ENCODE data around the gene ACOT11. TPM values are rescaled to one million over a fixed set of nuclear protein-coding genes. Genes with fewer than 3 reads are reported as not detected.

Gene ACOT11
- total and polyA plus RNA-seq, 8 donors: 5.5 to 87.0 (median 19.6) TPM

DNA sequence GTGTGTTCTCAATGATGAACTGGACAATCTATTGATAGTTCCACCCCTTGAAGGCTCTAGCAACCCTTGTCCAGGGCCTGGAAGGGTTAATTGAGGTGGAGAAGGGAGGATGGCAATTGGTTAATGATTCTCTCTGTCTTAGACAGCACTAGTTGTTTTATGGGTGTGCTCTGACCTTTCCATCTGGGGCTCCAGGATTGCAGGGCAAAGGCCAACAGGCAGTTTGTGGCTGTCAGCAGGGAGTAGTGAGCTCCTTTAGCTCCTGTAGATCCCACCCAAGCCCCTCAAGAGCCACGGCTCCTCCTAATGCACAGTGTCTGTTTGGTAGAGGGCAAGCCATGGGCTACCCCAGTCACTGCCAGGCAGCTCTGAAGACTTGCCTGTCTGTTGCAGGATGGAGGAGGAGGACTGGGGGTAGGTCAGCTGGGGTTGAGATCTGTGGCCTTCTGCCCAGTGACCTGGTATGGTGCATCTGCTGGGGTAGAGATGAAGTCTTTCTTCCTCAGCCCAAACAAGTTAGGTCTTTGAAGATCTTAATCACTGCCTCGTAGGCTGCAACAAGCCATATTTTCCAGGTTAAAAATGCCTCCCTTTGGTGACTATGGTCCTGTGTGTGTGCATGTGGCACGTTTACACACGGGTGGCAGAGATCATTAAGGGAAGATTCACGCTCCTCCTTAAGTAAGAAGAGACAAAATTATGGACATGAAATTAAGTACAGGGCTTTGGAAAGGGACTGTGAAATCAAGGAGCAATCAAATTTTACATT, 101.3 kb downstream of the ACOT11 start:
- WGBS, 5 donors: 49 to 58% (median 51%) methylated on average over 5 of the region's 5 CpGs
- Histone ChIP-seq H3K36me3 (no peaks in the 10 kb centered on the region), H3K9me3 (peaks cover 0 to 10% (median 3%) of the 10 kb centered on the region in 4 donors), H3K27ac (no peak overlapping the region), H3K4me3 (no peak overlapping the region), H3K4me1 (peaks cover 0 to 29% (median 6%) of the 10 kb centered on the region in 4 donors), H3K27me3 (no peaks in the 10 kb centered on the region)
- TF ChIP-seq POLR2A (IDR thresholded peaks at IDR 0.05) (no peak), EP300 (IDR thresholded peaks at IDR 0.05) (no peak), POLR2AphosphoS5 (IDR thresholded peaks at IDR 0.05) (no peak)
- TF ChIP-seq, protein P1, sequence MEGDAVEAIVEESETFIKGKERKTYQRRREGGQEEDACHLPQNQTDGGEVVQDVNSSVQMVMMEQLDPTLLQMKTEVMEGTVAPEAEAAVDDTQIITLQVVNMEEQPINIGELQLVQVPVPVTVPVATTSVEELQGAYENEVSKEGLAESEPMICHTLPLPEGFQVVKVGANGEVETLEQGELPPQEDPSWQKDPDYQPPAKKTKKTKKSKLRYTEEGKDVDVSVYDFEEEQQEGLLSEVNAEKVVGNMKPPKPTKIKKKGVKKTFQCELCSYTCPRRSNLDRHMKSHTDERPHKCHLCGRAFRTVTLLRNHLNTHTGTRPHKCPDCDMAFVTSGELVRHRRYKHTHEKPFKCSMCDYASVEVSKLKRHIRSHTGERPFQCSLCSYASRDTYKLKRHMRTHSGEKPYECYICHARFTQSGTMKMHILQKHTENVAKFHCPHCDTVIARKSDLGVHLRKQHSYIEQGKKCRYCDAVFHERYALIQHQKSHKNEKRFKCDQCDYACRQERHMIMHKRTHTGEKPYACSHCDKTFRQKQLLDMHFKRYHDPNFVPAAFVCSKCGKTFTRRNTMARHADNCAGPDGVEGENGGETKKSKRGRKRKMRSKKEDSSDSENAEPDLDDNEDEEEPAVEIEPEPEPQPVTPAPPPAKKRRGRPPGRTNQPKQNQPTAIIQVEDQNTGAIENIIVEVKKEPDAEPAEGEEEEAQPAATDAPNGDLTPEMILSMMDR (IDR thresholded peaks at IDR 0.05): no peak
- intact Hi-C loops (cut with DNase I; ENCODE audit: low total_unique reads): no loop called here
- peak in 1 of 2 donors; percentile 42 for DNase-seq

DNA sequence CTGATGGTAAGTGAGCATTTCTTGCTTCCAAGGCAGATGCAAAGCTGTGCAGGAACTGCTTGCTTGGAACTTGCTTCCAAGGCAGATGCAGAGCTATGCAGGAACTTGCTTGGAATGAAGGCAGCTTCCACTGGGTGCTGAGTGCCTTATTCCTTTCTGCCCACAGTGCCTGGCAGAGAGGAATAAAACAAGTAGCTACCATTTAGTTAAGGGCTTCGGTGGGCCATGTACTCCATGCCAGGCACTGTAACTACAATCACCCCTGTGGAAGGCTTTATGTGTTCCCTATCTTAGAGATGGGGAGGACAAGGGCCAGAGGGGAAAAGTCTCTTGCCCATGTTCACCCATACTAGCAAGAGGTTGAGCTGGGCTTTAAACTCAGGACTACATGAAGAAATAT, 101.9 kb downstream of the ACOT11 start:
- intact Hi-C loops (cut with DNase I; ENCODE audit: low total_unique reads): no loop called here
- H3K27ac ChIP-seq: no peak overlapping the region

DNA sequence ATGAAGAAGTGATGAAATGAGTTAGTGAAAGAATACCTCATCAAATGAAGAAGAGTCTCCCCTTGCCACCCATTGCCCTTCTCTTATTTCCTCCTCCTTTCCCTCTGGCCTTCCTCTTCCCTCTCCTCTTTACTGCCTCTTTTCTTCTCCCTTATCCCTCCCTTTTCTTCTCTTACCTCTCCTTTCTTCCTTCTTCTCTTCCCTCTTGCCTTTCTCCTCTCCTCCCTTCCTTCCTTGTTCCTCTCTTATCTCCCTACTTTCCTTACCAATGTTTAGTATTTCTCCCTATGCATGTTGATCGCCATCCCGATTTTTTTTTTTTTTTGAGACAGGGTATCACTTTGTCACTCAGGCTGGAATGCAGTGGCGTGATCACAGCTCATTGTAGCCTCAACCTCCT, 102.4 kb downstream of the ACOT11 start:
- DNase-seq: no peak
- peaks cover 0 to 29% (median 6%) of the 10 kb centered on the region in 4 donors for H3K4me1 ChIP-seq
- TF ChIP-seq POLR2AphosphoS5 (IDR thresholded peaks at IDR 0.05) (no peak), POLR2A (IDR thresholded peaks at IDR 0.05) (no peak), EP300 (IDR thresholded peaks at IDR 0.05) (no peak)
- TF ChIP-seq, protein P1 (IDR thresholded peaks at IDR 0.05): no peak
- no peaks in the 10 kb centered on the region for H3K9me3 ChIP-seq
- H3K4me3 ChIP-seq: no peak overlapping the region
- 73 to 83% (median 78%) methylated on average over 3 of the region's 3 CpGs for whole genome bisulfite sequencing, 5 donors
- H3K27ac ChIP-seq: no peak overlapping the region
- intact Hi-C loops (cut with DNase I; ENCODE audit: low total_unique reads): no loop called here
- H3K27me3 ChIP-seq: no peaks in the 10 kb centered on the region
- no peaks in the 10 kb centered on the region for H3K36me3 ChIP-seq

More for the DNA sequence above, 101.9 kb downstream of the ACOT11 start:
- TF ChIP-seq POLR2AphosphoS5 (IDR thresholded peaks at IDR 0.05) (no peak), EP300 (IDR thresholded peaks at IDR 0.05) (no peak), POLR2A (IDR thresholded peaks at IDR 0.05) (no peak)
- TF ChIP-seq, protein P1 (IDR thresholded peaks at IDR 0.05): no peak
- peaks cover 0 to 3% (median 0%) of the 10 kb centered on the region in 4 donors for H3K9me3 ChIP-seq
- no peak overlapping the region for H3K4me3 ChIP-seq
- WGBS, 5 donors: 71 to 100% (median 94%) methylated on average over 1 of the region's 1 CpG
- no peak for DNase-seq
- H3K36me3 ChIP-seq: no peaks in the 10 kb centered on the region
- peaks cover 0 to 29% (median 6%) of the 10 kb centered on the region in 4 donors for H3K4me1 ChIP-seq
- H3K27me3 ChIP-seq: no peaks in the 10 kb centered on the region

DNA sequence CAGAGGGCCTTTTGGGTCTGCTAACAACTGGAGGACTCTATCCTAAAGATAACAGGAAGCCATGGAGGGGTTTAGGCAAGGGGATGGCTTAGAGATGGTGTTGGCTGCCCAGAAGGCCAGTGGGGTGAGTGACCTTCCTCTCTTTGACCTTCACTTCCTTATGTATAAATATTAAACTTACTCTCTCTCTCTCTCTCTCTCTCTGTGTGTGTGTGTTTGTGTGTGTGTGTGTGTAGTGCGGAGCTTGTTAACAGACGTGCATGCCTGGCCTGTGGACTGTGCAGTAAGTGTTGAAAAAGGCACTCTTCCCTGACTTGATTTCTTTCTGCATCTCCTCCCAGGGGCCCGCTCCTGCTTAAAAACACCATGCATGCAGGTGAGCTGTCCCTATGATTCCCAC, 103.6 kb downstream of the ACOT11 start:
- WGBS, 5 donors: 55 to 87% (median 72%) methylated on average over 3 of the region's 3 CpGs
- intact Hi-C loops (cut with DNase I; ENCODE audit: low total_unique reads): no loop called here
- DNase-seq: no peak
- H3K27me3 ChIP-seq: no peaks in the 10 kb centered on the region
- no peak for TF ChIP-seq POLR2AphosphoS5 (IDR thresholded peaks at IDR 0.05)
- no peaks in the 10 kb centered on the region for H3K36me3 ChIP-seq
- no peaks in the 10 kb centered on the region for H3K9me3 ChIP-seq
- peaks cover 0 to 18% (median 6%) of the 10 kb centered on the region in 4 donors for H3K4me1 ChIP-seq
- no peak overlapping the region for H3K4me3 ChIP-seq
- H3K27ac ChIP-seq: no peak overlapping the region

DNA sequence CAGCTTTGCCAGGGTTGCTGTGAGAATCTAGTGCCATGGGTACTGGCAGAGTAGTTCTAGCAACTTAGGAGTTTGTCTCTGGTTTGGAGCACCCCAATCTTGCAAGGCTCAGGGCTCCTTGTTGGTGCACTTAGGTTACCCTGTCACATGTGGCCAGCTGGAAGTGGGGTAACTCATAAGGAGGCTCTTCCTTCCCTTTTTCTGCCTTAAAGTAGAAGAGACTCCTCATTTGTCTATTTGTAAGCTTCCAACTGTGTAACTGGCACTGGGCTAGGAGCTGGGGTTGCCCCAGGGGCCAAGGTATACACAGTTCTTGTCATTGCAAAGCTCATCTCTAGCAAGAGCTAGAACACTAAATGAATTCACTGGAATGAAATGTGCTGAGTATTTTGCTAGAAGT, 104.1 kb downstream of the ACOT11 start:
- intact Hi-C loops (cut with DNase I; ENCODE audit: low total_unique reads): no loop called here
- H3K27ac ChIP-seq: no peak overlapping the region
- no peak for TF ChIP-seq EP300 (IDR thresholded peaks at IDR 0.05)
- TF ChIP-seq, protein P1 (IDR thresholded peaks at IDR 0.05): no peak
- no peak for TF ChIP-seq POLR2AphosphoS5 (IDR thresholded peaks at IDR 0.05)
- no peak for TF ChIP-seq POLR2A (IDR thresholded peaks at IDR 0.05)

More for the DNA sequence above, 104.1 kb downstream of the ACOT11 start:
- Histone ChIP-seq H3K27me3 (no peaks in the 10 kb centered on the region), H3K36me3 (no peaks in the 10 kb centered on the region), H3K9me3 (no peaks in the 10 kb centered on the region), H3K4me1 (peaks cover 0 to 14% (median 6%) of the 10 kb centered on the region in 4 donors), H3K4me3 (no peak overlapping the region)
- no peak for DNase-seq
